MM.1S (cell line): ENCODE data around the gene ARID4B.

Experiments
- EZH2phosphoT487 ChIP-seq: fragments of 300-600 bp; sonication (generic); IDR thresholded peaks from 2 replicates; pipeline ENCODE4 v1.6.1; 2018; ENCODE audit warnings: antibody characterized with exemption, low read length
- TF ChIP-seq, protein P1 (sequence below): fragments of 300-600 bp; sonication (generic); IDR thresholded peaks from 2 replicates; pipeline ENCODE4 v1.5.1; 2016; ENCODE audit warnings: antibody characterized with exemption, low read length, mixed read lengths

- TF ChIP-seq, protein P1, sequence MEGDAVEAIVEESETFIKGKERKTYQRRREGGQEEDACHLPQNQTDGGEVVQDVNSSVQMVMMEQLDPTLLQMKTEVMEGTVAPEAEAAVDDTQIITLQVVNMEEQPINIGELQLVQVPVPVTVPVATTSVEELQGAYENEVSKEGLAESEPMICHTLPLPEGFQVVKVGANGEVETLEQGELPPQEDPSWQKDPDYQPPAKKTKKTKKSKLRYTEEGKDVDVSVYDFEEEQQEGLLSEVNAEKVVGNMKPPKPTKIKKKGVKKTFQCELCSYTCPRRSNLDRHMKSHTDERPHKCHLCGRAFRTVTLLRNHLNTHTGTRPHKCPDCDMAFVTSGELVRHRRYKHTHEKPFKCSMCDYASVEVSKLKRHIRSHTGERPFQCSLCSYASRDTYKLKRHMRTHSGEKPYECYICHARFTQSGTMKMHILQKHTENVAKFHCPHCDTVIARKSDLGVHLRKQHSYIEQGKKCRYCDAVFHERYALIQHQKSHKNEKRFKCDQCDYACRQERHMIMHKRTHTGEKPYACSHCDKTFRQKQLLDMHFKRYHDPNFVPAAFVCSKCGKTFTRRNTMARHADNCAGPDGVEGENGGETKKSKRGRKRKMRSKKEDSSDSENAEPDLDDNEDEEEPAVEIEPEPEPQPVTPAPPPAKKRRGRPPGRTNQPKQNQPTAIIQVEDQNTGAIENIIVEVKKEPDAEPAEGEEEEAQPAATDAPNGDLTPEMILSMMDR = no peak
- no peak for TF ChIP-seq EZH2phosphoT487
These were observed 8.9 kb upstream of the ARID4B start for GRCh38 chr1:235336903-235337302.
